Fibroblast of skin of right quadriceps (primary cell): ENCODE data around the gene SHC1.

Experiments
- DNase-seq: peaks from one replicate; pipeline ENCODE4 v3.0.0-alpha.2; 2013

SHC1 gene

DNA sequence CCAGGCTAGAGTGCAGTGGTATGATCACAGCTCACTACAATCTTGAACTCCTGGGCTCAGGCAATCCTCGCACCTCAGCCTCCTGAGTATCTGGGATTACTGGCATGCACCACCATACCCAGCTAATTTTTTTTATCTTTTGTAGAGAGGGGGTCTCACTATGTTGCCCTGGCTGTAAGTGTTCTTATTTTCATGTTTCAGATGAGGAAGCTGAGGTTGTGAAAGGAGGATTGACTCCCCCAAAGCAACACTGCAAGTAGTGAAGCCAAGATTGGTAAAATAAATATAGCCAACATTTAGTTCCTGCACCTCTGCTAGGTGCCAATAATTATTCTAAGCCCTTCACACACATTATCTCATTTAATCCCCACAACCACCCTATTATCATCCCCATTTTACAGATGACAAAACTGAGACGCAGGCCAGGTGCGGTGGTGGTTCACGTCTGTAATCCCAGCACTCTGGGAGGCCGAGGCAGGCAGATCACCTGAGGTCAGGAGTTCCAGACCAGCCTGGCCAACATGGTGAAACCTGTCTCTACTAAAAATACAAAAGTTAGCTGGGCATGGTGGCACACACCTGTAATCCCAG, 36.1 kb downstream of the SHC1 start:
- no peak for DNase-seq

GRCh38 chr1:154931940-154932487, 38.5 kb downstream of the SHC1 start:
- DNase-seq, result no peak

GRCh38 chr1:154926201-154926600, 44.3 kb downstream of the SHC1 start:
- DNase-seq, result no peak

- no peak for DNase-seq
These were observed 45.0 kb downstream of the SHC1 start for GRCh38 chr1:154925335-154926170.

- no peak for DNase-seq
These were observed 46.9 kb downstream of the SHC1 start for GRCh38 chr1:154923695-154924094.

GRCh38 chr1:154913273-154913672, 57.3 kb downstream of the SHC1 start:
- no peak for DNase-seq

GRCh38 chr1:154912755-154913154, 57.8 kb downstream of the SHC1 start:
- DNase-seq, result no peak
